ENCODE measurements around the gene MEGF9. TPM values are rescaled to one million over a fixed set of nuclear protein-coding genes. Genes with fewer than 3 reads are reported as not detected.

MEGF9 gene
- total and polyA plus RNA-seq, 2 donors (not counting 3 experiments of a cell fraction or from before 2014, with no cell fraction given): 4.0 to 13.0 TPM

DNA sequence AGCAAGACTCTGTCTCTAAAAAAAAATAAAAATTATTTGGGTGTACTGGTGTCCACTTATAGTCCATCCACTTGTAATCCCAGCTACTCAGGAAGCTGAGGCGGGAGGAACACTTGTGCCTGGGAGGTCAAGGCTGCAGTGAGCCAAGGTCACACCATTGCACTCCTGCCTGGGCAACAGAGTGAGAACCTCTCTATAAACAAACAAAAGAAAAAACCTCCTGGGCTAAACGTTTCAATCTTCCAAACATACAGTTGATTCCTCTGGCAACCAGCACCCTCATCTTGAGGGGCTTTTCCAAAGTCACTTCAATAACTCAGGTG lies 120.4 kb downstream of the MEGF9 start:
- Histone ChIP-seq H4K20me1 (replicated peaks; ENCODE audit: control insufficient read depth, extremely low read depth, insufficient read depth, low read length) (no peaks in the 10 kb centered on the region), H3K9me1 (replicated peaks; ENCODE audit: control insufficient read depth, extremely low read depth, insufficient read depth, low read length) (no peaks in the 10 kb centered on the region), H3K36me3 (ENCODE audit: control insufficient read depth in 2 of 2, extremely low read depth in 1 of 2, insufficient read depth in 2 of 2, low read length in 2 of 2) (no peaks in the 10 kb centered on the region), H3K27me3 (ENCODE audit: control insufficient read depth in 2 of 2, insufficient read depth in 2 of 2, low read length in 2 of 2) (no peaks in the 10 kb centered on the region), H2AFZ (ENCODE audit: low read depth, low read length) (no peak overlapping the region), H3K4me1 (ENCODE audit: control insufficient read depth, extremely low read depth, insufficient read depth, low read length) (no peaks in the 10 kb centered on the region), H3K4me2 (ENCODE audit: insufficient read depth, low read length) (no peak overlapping the region), H3K9ac (replicated peaks; ENCODE audit: extremely low read depth, insufficient read depth, low read length) (no peak overlapping the region), H3K9me3 (replicated peaks; ENCODE audit: control insufficient read depth, insufficient read depth, low read length) (no peaks in the 10 kb centered on the region), H3K79me2 (ENCODE audit: control insufficient read depth, insufficient read depth, low read length) (no peaks in the 10 kb centered on the region), H3K27ac (ENCODE audit: insufficient read depth, low read depth, low read length) (no peak overlapping the region), H3K4me3 (replicated peaks in 1 of 3; ENCODE audit: insufficient read depth in 1 of 3, low read depth in 1 of 3, low read length in 3 of 3) (no peak overlapping the region)
- TF ChIP-seq CTCF (IDR thresholded peaks at IDR 0.05; ENCODE audit: extremely low read depth in 1 of 2, insufficient read depth in 1 of 2, low read depth in 1 of 2, low read length in 2 of 2) (no peak), FOS (IDR thresholded peaks at IDR 0.05; ENCODE audit: borderline replicate concordance, insufficient read depth, low read length) (no peak), POLR2A (IDR thresholded peaks at IDR 0.05; ENCODE audit: low read depth, low read length) (no peak), GATA2 (IDR thresholded peaks at IDR 0.05; ENCODE audit: insufficient read depth, insufficient read length, low read depth, low read length) (no peak), MYC (IDR thresholded peaks at IDR 0.05; ENCODE audit: low read depth, low read length) (no peak), POLR2AphosphoS5 (IDR thresholded peaks at IDR 0.05; ENCODE audit: insufficient read depth, low read depth, low read length) (no peak), JUN (IDR thresholded peaks at IDR 0.05; ENCODE audit: borderline replicate concordance, insufficient read depth, insufficient read length, low read depth) (no peak), MAX (IDR thresholded peaks at IDR 0.05; ENCODE audit: insufficient read depth, insufficient read length) (no peak), EZH2 (IDR thresholded peaks at IDR 0.05; ENCODE audit: borderline replicate concordance, low read depth, low read length, severe bottlenecking) (no peak)
- DNase-seq (ENCODE audit: low read depth, low spot score) (no peak), FAIRE-seq (no peak)
- CTCF ChIA-PET: interaction anchor here (1.8 kb wide), 1 partner anchor 10 kb away, joined by 6 read pairs; no protein-coding TSS in a partner anchor
- dilution Hi-C loops (cut with MboI; ENCODE audit: extremely low pct_ligation_motif_present, low sequenced_read_pairs): no loop called here
- no TSS peak for BruUV-seq (replicated peaks)
- POLR2A ChIA-PET: no interaction called here
- intact Hi-C loops (cut with micrococcal nuclease): no loop called here
